T47D (cell line): ENCODE data around the gene ARL15.
A peak's percentile ranks its signal among the peaks of the same experiment; 100 is the strongest.

Source experiments
- DNase-seq, 2 experiments: peaks; one replicate each; pipeline versions ENCODE4 v3.0.0 to v3.0.0-alpha.2; 2011 to 2012; ENCODE audit warnings: low read depth in 1 of 2, low spot score in 1 of 2
- JUND ChIP-seq: IDR thresholded peaks from 2 replicates; pipeline ENCODE4 v1.6.1; 2012; ENCODE audit warnings: low read depth
- in situ Hi-C: cut with HindIII; loops from 2 replicates; pipeline ENCODE4 v1.10.0; 2016; ENCODE audit warnings: low sequenced_read_pairs, low pct_unique_long_range_greater_than_20kb

Gene ARL15

GRCh38 chr5:54325610-54326311 lies 15.4 kb upstream of the ARL15 start:
- TF ChIP-seq JUND = no peak
- no peak for DNase-seq
- in situ Hi-C loops = no loop called here

- in situ Hi-C loops = no loop called here
- no peak for DNase-seq
Measured at GRCh38 chr5:54325272-54325609, 14.9 kb upstream of the ARL15 start.

GRCh38 chr5:54324651-54325271 lies 14.4 kb upstream of the ARL15 start:
- in situ Hi-C loops = no loop called here
- no peak for DNase-seq
- no peak for TF ChIP-seq JUND

More at GRCh38 chr5:54325272-54325609, 14.9 kb upstream of the ARL15 start:
- TF ChIP-seq JUND = no peak

GRCh38 chr5:54323495-54323894 lies 13.1 kb upstream of the ARL15 start:
- no peak for TF ChIP-seq JUND
- DNase-seq = no peak

GRCh38 chr5:54320256-54320655 lies 9.9 kb upstream of the ARL15 start:
- no peak for TF ChIP-seq JUND
- in situ Hi-C loops = no loop called here
- no peak for DNase-seq

More at GRCh38 chr5:54323495-54323894, 13.1 kb upstream of the ARL15 start:
- in situ Hi-C loops = no loop called here

- in situ Hi-C loops = no loop called here
- DNase-seq = no peak
- no peak for TF ChIP-seq JUND
Measured at GRCh38 chr5:54317511-54318260, 7.3 kb upstream of the ARL15 start.

- in situ Hi-C loops = no loop called here
- peak in 1 of 2 experiments; percentile 18 for DNase-seq
- no peak for TF ChIP-seq JUND
Measured at GRCh38 chr5:54315736-54316528, 5.6 kb upstream of the ARL15 start.

- in situ Hi-C loops = no loop called here
- no peak for TF ChIP-seq JUND
- DNase-seq = no peak
Measured at GRCh38 chr5:54313311-54314270, 3.2 kb upstream of the ARL15 start.

- in situ Hi-C loops = no loop called here
- TF ChIP-seq JUND = no peak
- DNase-seq = no peak
Measured at GRCh38 chr5:54312499-54312898, 2.1 kb upstream of the ARL15 start.

- TF ChIP-seq JUND = no peak
- peak in 1 of 2 experiments; percentile 52 for DNase-seq
- in situ Hi-C loops = no loop called here
Measured at GRCh38 chr5:54311176-54311677, 854 bp upstream of the ARL15 start.

- no peak for TF ChIP-seq JUND
- DNase-seq = peak in 1 of 2 experiments; percentile 52
- in situ Hi-C loops = no loop called here
Measured at GRCh38 chr5:54309691-54310432, 511 bp downstream of the ARL15 start.
